Hematopoietic multipotent progenitor cell treated with erythropoietin and hydrocortisone succinate and interleukin-3 and kit ligand, for 6 days (in vitro differentiated cells): ENCODE results near the gene RPUSD3.
"Not testable (repeated sequence)": the region's sequence is repeated elsewhere in the genome, so short reads cannot be mapped to it uniquely, and the experiment has no call there.

Source experiments
- DNase-seq: peaks from one replicate; pipeline ENCODE4 v3.0.0-alpha.2; 2015

The RPUSD3 gene

GRCh38 chr3:9843715-9844438 lies at the start of gene RPUSD3:
TSS of gene RPUSD3 (minus strand) at chr3:9844008. CDS start at chr3:9843990, 18 bp downstream.
- DNase-seq: peak; percentile 97

GRCh38 chr3:9891072-9891622 lies 47.3 kb upstream of the RPUSD3 start:
- no peak for DNase-seq

GRCh38 chr3:9890249-9891071 lies 46.7 kb upstream of the RPUSD3 start, which contains the start of gene JAGN1:
TSS of gene JAGN1 (plus strand) at chr3:9890610. CDS start at chr3:9890723, 113 bp downstream.
- DNase-seq: peak; percentile 96

GRCh38 chr3:9889405-9889804 lies 45.6 kb upstream of the RPUSD3 start:
- no peak for DNase-seq

GRCh38 chr3:9888540-9888939 lies 44.7 kb upstream of the RPUSD3 start:
- DNase-seq: no peak

- DNase-seq: no peak
These were observed 43.7 kb upstream of the RPUSD3 start for GRCh38 chr3:9887480-9887879.

- DNase-seq: no peak
These were observed 42.5 kb upstream of the RPUSD3 start for GRCh38 chr3:9886328-9886727.

- peak; percentile 68 for DNase-seq
These were observed 40.9 kb upstream of the RPUSD3 start for GRCh38 chr3:9884555-9885165.

- DNase-seq: no peak
These were observed 40.1 kb upstream of the RPUSD3 start for GRCh38 chr3:9883706-9884554.

- DNase-seq: no peak
These were observed 37.6 kb upstream of the RPUSD3 start for GRCh38 chr3:9881441-9881840.

- DNase-seq: no peak
These were observed 36.2 kb upstream of the RPUSD3 start, which contains the start of gene CIDEC for GRCh38 chr3:9879830-9880549. TSS of gene CIDEC (minus strand) at chr3:9880253. CDS start at chr3:9878486, 1,767 bp downstream.

GRCh38 chr3:9878700-9879099 lies 34.9 kb upstream of the RPUSD3 start:
- no peak for DNase-seq

GRCh38 chr3:9876991-9877390 lies 33.2 kb upstream of the RPUSD3 start:
- DNase-seq: no peak

GRCh38 chr3:9876255-9876654 lies 32.4 kb upstream of the RPUSD3 start:
- DNase-seq: not testable (repeated sequence)

GRCh38 chr3:9875448-9875847 lies 31.6 kb upstream of the RPUSD3 start:
- no peak for DNase-seq

GRCh38 chr3:9872067-9872466 lies 28.3 kb upstream of the RPUSD3 start:
- not testable (repeated sequence) for DNase-seq

GRCh38 chr3:9870978-9871377 lies 27.2 kb upstream of the RPUSD3 start:
- peak; percentile 33 for DNase-seq

- DNase-seq: no peak
These were observed 26.1 kb upstream of the RPUSD3 start for GRCh38 chr3:9869955-9870354.

GRCh38 chr3:9867106-9867505 lies 23.3 kb upstream of the RPUSD3 start:
- DNase-seq: no peak

- DNase-seq: no peak
These were observed 22.8 kb upstream of the RPUSD3 start for GRCh38 chr3:9866639-9867038.

GRCh38 chr3:9865125-9865637 lies 21.4 kb upstream of the RPUSD3 start:
- DNase-seq: not testable (repeated sequence)
